HG02763 (cell line): Measurements from ENCODE around the gene ANKRD44.
A peak's percentile ranks its signal among the peaks of the same experiment; 100 is the strongest.
"Not testable (repeated sequence)": the region's sequence is repeated elsewhere in the genome, so short reads cannot be mapped to it uniquely, and the experiment has no call there.

Experiments used
- ATAC-seq: cut with Tn5 transposase; IDR thresholded peaks from one replicate; pipeline ENCODE4 v1.9.1; 2021; ENCODE audit warnings: mild to moderate bottlenecking, moderate library complexity; ENCODE audit not compliant: unreplicated experiment

ANKRD44 gene

GRCh38 chr2:197310271-197310985 lies at the start of gene ANKRD44:
Gene ANKRD44 (minus strand): TSS chr2:197310780. CDS start chr2:197310604, 176 bp downstream.
- ATAC-seq, result peak; percentile 71

GRCh38 chr2:197359859-197360258 lies 49.3 kb upstream of the ANKRD44 start:
- ATAC-seq, result no peak

- no peak for ATAC-seq
These were observed 48.4 kb upstream of the ANKRD44 start for GRCh38 chr2:197358931-197359330.

- no peak for ATAC-seq
These were observed 47.4 kb upstream of the ANKRD44 start for GRCh38 chr2:197357986-197358385.

- ATAC-seq, result no peak
These were observed 45.6 kb upstream of the ANKRD44 start for GRCh38 chr2:197356136-197356535.

- no peak for ATAC-seq
These were observed 43.6 kb upstream of the ANKRD44 start for GRCh38 chr2:197354169-197354558.

GRCh38 chr2:197353393-197354168 lies 43.0 kb upstream of the ANKRD44 start:
- ATAC-seq, result no peak

GRCh38 chr2:197349699-197350098 lies 39.1 kb upstream of the ANKRD44 start:
- no peak for ATAC-seq

- ATAC-seq, result no peak
These were observed 38.3 kb upstream of the ANKRD44 start for GRCh38 chr2:197348721-197349360.

- no peak for ATAC-seq
These were observed 35.3 kb upstream of the ANKRD44 start for GRCh38 chr2:197345846-197346370.

- not testable (repeated sequence) for ATAC-seq
These were observed 33.4 kb upstream of the ANKRD44 start for GRCh38 chr2:197343968-197344367.

GRCh38 chr2:197340591-197340990 lies 30.0 kb upstream of the ANKRD44 start:
- no peak for ATAC-seq

GRCh38 chr2:197339496-197340220 lies 29.1 kb upstream of the ANKRD44 start:
- ATAC-seq, result no peak

GRCh38 chr2:197339016-197339415 lies 28.4 kb upstream of the ANKRD44 start:
- ATAC-seq, result no peak

- no peak for ATAC-seq
These were observed 22.1 kb upstream of the ANKRD44 start for GRCh38 chr2:197332641-197333040.

- ATAC-seq, result no peak
These were observed 17.9 kb upstream of the ANKRD44 start for GRCh38 chr2:197328461-197328860.

- ATAC-seq, result no peak
These were observed 17.0 kb upstream of the ANKRD44 start for GRCh38 chr2:197327472-197328098.

- no peak for ATAC-seq
These were observed 16.5 kb upstream of the ANKRD44 start for GRCh38 chr2:197327073-197327471.

- peak; percentile 78 for ATAC-seq
These were observed 14.2 kb upstream of the ANKRD44 start for GRCh38 chr2:197324801-197325200.
